NCI-H128 (cell line): ENCODE results near the gene DYTN.
"Not testable (repeated sequence)": the region's sequence is repeated elsewhere in the genome, so short reads cannot be mapped to it uniquely, and the experiment has no call there.

Source experiments
- DNase-seq: peaks from one replicate; lab custom pipeline; 2025; ENCODE audit not compliant: unreplicated experiment; lab: John Stamatoyannopoulos, UW

DYTN gene, protein sequence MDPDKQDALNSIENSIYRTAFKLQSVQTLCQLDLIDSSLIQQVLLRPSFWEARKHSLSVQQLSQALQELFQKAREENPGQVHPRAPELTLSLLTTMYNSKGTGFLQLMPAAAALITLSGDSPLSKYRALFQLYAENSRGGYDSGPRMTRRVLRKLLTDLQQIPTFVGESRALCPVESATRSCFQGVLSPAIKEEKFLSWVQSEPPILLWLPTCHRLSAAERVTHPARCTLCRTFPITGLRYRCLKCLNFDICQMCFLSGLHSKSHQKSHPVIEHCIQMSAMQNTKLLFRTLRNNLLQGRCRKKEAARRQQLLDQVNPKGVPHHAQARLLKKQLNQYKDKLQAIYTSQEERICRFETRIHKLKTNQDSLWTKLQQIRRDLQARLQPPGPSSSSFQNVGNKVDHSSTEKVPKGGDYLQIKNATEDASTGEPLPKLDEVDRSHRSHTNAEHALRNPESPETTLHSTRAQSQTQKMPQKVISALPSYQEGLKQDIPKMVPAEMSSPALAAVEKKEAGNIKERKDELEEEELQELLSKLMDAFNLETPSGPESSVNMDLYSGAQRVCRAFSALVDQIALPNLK

GRCh38 chr2:206718296-206718695 lies at the start of gene DYTN:
Gene DYTN (minus strand): TSS chr2:206718396. CDS start chr2:206718279, 117 bp downstream.
- no peak for DNase-seq

- no peak for DNase-seq
Measured at GRCh38 chr2:206766057-206766930, 48.1 kb upstream of the DYTN start.

GRCh38 chr2:206765242-206766056 lies 47.3 kb upstream of the DYTN start, which contains the start of the genes FASTKD2 and MDH1B:
Gene FASTKD2 (plus strand): TSS chr2:206765606. CDS start chr2:206766694, 1,088 bp downstream.
Gene MDH1B (minus strand): TSS chr2:206765328. CDS start chr2:206765271, 57 bp downstream.
- DNase-seq, result no peak

DNA sequence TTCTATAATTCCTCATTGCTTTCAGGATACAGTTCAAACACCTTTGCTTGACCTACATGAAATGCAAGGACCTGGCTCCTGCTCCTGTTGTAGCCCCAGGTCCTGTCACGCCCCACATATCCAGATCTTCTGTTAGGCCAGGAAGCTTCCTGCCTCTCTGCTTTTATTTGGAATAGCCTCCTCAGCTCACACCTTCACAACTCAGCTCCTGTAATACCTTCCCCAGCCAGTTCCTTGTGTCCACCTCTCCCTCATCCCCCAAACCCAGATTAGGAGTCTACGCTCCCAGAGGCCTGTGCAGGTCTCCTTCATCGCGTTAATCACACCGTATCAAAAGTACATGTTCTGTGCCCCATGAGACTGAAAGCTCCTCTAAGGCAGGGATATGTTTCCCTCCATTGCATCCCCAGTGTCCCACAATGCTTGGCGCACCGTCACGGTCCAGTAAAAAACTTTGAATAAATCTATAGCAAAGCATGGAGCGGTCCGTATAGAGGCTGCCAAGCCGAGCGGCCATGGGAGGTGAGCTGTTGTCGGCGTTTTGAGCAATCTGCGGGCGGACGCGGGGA lies 46.6 kb upstream of the DYTN start:
- no peak for DNase-seq

DNA sequence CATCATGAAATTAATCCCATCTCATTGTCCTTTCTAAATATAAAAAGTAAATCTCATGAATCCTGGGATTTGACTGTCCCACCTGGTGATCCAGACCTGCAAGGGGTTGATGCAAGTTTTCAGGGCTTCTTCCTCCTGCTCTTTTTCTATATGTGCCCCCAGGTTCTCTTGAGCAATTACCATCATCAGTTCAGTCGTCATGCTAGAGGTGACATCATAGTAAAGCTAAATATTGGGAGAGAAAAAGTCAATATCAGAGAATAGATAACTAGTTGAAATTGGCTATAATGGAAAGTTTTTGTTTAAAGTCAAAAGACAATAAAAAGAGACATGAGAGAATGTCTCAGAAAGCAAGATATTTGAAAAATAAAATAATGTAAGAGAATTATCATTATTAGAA lies 38.6 kb upstream of the DYTN start:
- DNase-seq, result no peak

DNA sequence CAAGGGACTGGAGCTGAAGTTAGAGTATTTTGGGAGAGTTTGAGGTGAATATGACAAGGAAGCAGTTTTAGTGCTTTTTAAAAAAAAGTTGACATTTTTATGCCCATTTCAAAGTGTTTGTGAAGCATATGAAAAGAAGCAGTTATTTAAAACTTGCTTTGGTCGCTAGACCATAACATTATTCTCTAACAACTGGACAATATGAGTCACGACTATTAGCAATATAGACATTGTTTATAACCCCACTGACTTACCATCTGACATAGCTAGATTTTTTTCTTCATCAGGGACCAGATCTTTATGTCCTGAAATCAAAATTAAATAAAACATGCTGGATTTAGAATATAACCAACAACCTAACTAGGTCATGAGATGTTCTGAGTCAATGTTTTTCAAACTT lies 22.6 kb upstream of the DYTN start:
- no peak for DNase-seq

DNA sequence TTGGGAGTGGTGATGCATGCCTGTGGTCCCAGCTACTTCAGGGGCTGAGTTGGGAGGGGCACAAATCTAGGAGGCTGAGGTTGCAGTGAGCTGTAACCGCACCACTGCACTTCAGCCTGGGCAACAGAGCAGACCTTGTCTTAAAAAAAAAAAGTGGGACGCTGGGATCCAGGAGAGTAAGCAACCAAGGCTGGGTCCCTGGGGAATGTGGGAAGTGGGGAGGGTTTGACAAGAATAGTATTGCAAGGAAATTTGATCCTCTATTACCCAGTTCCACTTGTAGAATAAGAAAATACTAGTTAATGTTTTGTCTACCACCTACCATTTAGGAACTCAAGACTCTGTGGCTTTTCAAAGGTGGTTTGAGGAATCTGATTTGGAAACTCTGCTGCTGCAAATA lies 21.1 kb upstream of the DYTN start:
- no peak for DNase-seq

DNA sequence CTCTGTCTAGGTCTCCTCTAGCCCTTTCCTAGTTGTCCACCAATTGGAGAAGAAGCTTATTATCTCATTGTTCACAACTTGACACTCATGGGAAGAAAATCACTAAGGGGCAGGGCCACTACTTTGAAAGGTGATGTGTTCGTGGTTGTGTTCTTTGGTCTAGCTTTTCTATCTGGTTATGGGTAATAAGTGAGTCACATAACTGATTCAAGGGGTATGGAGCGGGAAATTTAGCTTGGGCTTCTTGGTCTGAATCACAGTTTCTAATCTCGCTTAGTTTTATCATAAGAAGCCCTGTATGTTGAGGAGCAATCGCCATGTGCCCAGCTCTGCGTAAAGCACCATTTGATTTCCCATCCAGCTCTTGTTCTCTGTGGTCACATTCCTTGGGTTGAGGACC lies 18.7 kb upstream of the DYTN start:
- DNase-seq, result no peak

DNA sequence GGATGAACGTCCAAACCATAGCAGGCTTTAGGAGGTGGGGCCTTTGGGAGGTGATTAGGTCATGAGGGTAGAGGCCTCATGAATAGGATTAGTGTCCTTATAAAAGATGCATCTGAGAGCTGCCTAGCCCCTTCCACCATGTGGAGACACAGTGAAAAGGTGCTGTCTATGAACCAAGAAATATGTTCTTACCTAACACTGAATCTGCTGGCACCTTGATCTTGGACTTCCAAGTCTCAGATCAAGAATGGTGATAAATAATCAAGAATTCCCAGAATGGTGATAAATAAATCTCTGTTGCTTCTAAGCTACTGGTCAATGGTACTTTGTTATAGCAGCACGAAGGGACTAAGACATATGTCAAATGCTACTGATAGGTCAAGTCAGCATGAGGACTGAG lies 15.1 kb upstream of the DYTN start:
- DNase-seq, result no peak

- no peak for DNase-seq
Measured at GRCh38 chr2:206728277-206729199, 10.3 kb upstream of the DYTN start.

- DNase-seq, result no peak
Measured at GRCh38 chr2:206727287-206727686, 9.1 kb upstream of the DYTN start.

DNA sequence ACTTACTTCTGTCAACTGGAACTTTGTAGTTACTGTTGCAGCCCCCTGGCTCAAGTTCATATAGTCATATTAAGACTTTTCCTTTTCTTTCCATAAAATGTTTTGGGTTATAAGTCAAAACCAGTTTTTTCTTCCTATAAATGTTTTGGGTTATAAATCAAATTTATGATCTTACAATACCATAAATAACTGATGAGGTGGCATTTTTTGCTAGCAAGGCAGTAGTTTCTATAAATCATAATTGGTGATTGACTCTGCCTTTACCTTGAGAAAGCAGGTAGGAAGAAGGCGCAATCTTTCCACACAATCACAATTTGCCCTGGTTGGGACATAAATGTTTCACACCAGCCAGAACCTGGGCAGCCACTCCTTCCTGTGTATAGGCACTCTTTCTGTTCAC lies 5.1 kb upstream of the DYTN start:
- DNase-seq, result no peak

GRCh38 chr2:206721256-206721920 lies 3.2 kb upstream of the DYTN start:
- no peak for DNase-seq

DNA sequence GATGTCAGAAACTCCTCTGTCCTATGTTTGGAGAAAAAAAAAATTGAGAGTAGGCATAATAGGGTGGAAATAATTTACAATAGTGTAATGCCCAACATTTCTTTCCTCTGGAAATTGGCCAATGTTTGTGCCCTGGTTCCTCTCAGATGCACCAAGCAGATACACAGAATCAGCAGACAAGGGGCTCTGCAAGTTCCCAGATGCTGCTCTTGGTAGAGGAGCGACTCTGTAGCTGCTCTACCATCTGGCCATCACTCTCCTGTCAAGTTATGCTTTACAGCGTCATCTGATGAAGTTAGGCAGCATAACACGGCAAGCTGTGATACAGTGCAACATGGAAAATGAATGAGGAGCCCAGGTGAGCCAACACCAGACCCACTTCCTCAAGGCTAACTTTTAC lies 1.6 kb downstream of the DYTN start:
- no peak for DNase-seq

- DNase-seq, result not testable (repeated sequence)
Measured at GRCh38 chr2:206715183-206715582, 3.0 kb downstream of the DYTN start.

- DNase-seq, result no peak
Measured at GRCh38 chr2:206713746-206714145, 4.5 kb downstream of the DYTN start.

- DNase-seq, result no peak
Measured at GRCh38 chr2:206708286-206708685, 9.9 kb downstream of the DYTN start.

GRCh38 chr2:206707164-206707701 lies 11.0 kb downstream of the DYTN start:
- DNase-seq, result no peak
